ENCODE results near the gene C19orf47. TPM values are rescaled to one million over a fixed set of nuclear protein-coding genes. Genes with fewer than 3 reads are reported as not detected.

Gene C19orf47
- total and polyA plus RNA-seq, 8 donors, result 3.7 to 10.0 (median 5.7) TPM

DNA sequence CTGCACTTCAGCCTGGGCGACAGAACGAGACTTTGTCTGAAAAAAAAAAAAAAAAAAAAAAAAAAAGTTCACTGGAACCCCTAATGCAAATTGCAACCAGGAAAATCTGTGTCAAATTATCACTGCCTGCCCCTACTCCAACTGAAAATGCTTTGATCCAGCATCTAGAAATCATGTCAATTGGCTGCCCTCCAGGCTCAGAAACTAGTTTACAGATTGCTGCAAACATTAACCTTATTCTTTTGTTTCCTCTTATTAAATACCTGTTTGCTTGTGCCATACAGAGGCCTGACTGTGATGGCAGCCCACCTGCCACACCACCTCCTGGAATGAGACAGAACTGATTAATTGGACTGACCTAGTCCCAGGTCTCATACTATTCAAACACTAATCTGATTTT, 44.4 kb downstream of the C19orf47 start:
- H3K4me1 ChIP-seq, result no peaks in the 10 kb centered on the region
- 50 to 69% methylated on average over 2 of the region's 2 CpGs for WGBS, 2 donors
- DNase-seq (peak in 3 of 6 donors; percentile 10 to 52 (median 39)), ATAC-seq (peak; percentile 37 to 82 (median 54)), FAIRE-seq (no peak)
- H3K27ac ChIP-seq, result no peak overlapping the region
- no peaks in the 10 kb centered on the region for H3K9me3 ChIP-seq
- no peaks in the 10 kb centered on the region for H3K36me3 ChIP-seq
- TF ChIP-seq, protein P1, sequence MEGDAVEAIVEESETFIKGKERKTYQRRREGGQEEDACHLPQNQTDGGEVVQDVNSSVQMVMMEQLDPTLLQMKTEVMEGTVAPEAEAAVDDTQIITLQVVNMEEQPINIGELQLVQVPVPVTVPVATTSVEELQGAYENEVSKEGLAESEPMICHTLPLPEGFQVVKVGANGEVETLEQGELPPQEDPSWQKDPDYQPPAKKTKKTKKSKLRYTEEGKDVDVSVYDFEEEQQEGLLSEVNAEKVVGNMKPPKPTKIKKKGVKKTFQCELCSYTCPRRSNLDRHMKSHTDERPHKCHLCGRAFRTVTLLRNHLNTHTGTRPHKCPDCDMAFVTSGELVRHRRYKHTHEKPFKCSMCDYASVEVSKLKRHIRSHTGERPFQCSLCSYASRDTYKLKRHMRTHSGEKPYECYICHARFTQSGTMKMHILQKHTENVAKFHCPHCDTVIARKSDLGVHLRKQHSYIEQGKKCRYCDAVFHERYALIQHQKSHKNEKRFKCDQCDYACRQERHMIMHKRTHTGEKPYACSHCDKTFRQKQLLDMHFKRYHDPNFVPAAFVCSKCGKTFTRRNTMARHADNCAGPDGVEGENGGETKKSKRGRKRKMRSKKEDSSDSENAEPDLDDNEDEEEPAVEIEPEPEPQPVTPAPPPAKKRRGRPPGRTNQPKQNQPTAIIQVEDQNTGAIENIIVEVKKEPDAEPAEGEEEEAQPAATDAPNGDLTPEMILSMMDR (IDR thresholded peaks at IDR 0.05), result no peak
- H3K4me3 ChIP-seq, result no peak overlapping the region
- intact Hi-C loops (cut with DNase I), result loop anchor here in 1 of 3 donors (10.0 kb wide), 1 partner anchor 331 kb away; no protein-coding TSS in a partner anchor
- H3K27me3 ChIP-seq, result no peaks in the 10 kb centered on the region

DNA sequence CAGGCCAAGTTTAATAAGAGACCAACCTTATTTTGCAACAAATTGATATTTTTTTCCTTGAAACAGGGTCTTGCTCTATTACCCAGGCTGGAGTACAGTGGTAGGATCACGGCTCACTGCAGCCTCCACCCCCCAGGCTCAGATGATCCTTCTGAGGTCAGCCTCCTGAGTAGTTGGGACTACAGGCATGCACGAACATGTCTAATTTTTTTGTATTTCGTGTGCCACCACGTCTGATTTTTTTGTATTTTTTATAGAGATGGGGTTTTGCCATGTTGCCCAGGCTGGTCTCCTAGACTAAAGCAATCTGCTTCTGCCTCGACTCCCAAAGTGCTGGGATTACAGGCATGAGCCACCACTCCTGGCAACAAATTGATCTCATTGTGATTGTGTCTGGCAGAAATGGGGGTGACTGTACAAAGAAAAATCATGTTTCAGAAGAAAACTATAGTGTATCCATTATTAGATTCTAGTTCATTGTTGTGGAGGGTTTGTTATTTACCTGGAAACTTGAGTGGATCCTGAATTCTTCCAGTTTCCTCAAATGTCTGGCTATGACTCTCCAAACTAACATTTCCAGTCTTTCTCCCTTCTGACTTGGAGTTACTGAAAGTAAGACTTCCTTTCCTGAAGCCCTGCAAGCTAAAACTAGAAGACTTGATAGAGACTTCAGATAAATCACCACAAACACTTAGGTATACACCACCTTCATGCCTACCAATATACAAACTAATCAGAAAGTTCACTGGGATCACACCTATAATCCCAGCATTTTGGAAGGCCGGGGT, 45.8 kb downstream of the C19orf47 start:
- Histone ChIP-seq H3K36me3 (no peaks in the 10 kb centered on the region), H3K27ac (no peak overlapping the region), H3K4me3 (no peak overlapping the region), H3K27me3 (no peaks in the 10 kb centered on the region), H3K9me3 (no peaks in the 10 kb centered on the region), H3K4me1 (no peaks in the 10 kb centered on the region)
- FAIRE-seq (no peak), ATAC-seq (no peak), DNase-seq (no peak)
- 76 to 91% methylated on average over 6 of the region's 6 CpGs for WGBS, 2 donors
- TF ChIP-seq, protein P1 (IDR thresholded peaks at IDR 0.05), result no peak
- intact Hi-C loops (cut with DNase I), result loop anchor here in 1 of 3 donors (10.0 kb wide), 1 partner anchor 332 kb away; no protein-coding TSS in a partner anchor

GRCh38 chr19:40300668-40301067, 47.5 kb downstream of the C19orf47 start:
- Histone ChIP-seq H3K4me1 (no peaks in the 10 kb centered on the region), H3K27ac (no peak overlapping the region), H3K27me3 (no peaks in the 10 kb centered on the region), H3K4me3 (no peak overlapping the region), H3K9me3 (no peaks in the 10 kb centered on the region), H3K36me3 (no peaks in the 10 kb centered on the region)
- ATAC-seq (no peak), DNase-seq (peak in 1 of 6 donors; percentile 9), FAIRE-seq (no peak)
- 89% methylated on average over 4 of the region's 4 CpGs for WGBS, 2 donors
- TF ChIP-seq, protein P1 (IDR thresholded peaks at IDR 0.05), result no peak
- intact Hi-C loops (cut with DNase I), result loop anchor here in 1 of 3 donors (10.0 kb wide), 1 partner anchor 334 kb away; no protein-coding TSS in a partner anchor

DNA sequence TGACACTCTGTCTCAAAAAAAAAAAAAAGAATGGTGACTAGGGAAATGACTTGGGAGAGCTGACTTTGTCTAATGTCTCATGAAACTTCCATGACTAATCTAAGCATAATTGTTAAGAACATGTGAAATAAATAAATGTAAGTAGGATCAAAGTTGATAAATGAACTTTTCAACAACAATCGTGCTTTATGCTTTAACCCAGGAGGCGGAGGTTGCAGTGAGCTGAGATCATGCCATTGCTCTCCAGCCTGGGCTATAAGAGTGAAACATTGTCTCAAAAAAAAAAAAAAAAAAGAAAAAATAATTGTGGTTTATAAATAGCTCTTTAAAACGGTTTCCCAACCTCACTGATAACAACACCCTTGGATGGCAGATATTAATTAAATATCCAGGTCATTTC, 50.2 kb downstream of the C19orf47 start:
- Histone ChIP-seq H3K4me1 (no peaks in the 10 kb centered on the region), H3K9me3 (no peaks in the 10 kb centered on the region), H3K27ac (peak overlapping the region in 1 of 4 donors; percentile 43), H3K4me3 (no peak overlapping the region), H3K27me3 (no peaks in the 10 kb centered on the region), H3K36me3 (no peaks in the 10 kb centered on the region)
- FAIRE-seq (no peak), DNase-seq (no peak), ATAC-seq (peak in 2 of 4 donors; percentile 62 to 69)
- WGBS, 2 donors, result 33 to 52% methylated on average over 3 of the region's 3 CpGs
- TF ChIP-seq, protein P1 (IDR thresholded peaks at IDR 0.05), result no peak
- intact Hi-C loops (cut with DNase I), result no loop called here

GRCh38 chr19:40294560-40294959, 53.6 kb downstream of the C19orf47 start:
- DNase-seq, result peak in 1 of 6 donors; percentile 9
- 86 to 89% methylated on average over 6 of the region's 6 CpGs for WGBS, 2 donors

More at GRCh38 chr19:40294560-40294959, 53.6 kb downstream of the C19orf47 start:
- Histone ChIP-seq H3K27me3 (no peaks in the 10 kb centered on the region), H3K27ac (no peak overlapping the region), H3K36me3 (no peaks in the 10 kb centered on the region), H3K4me1 (no peaks in the 10 kb centered on the region), H3K9me3 (no peaks in the 10 kb centered on the region), H3K4me3 (no peak overlapping the region)
- TF ChIP-seq, protein P1 (IDR thresholded peaks at IDR 0.05), result no peak
- no peak for ATAC-seq
- no peak for FAIRE-seq
- intact Hi-C loops (cut with DNase I), result no loop called here

Measured in pancreas (tissue), 10 donors.